Thyroid gland (tissue), 4 donors: ENCODE measurements around the gene APMAP. TPM values are rescaled to one million over a fixed set of nuclear protein-coding genes. Genes with fewer than 3 reads are reported as not detected.

Experiments
- DNase-seq, 2 donors: peaks; one replicate each; pipeline ENCODE4 v3.0.0-alpha.2; 2019
- H3K27ac ChIP-seq, 3 donors: fragments of 200-600 bp; sonication (generic); 1 replicate in 2 of 3; 2 replicates in 1 of 3; pipeline ENCODE4 v1.5.1; 2016 to 2019; ENCODE audit warnings: mild to moderate bottlenecking in 1 of 3, moderate library complexity in 1 of 3
- H3K27me3 ChIP-seq: fragments of 200-600 bp; sonication (generic); one replicate; pipeline ENCODE4 v1.5.1; 2019
- H3K36me3 ChIP-seq, 2 donors: fragments of 200-600 bp; sonication (generic); one replicate each; pipeline ENCODE4 v1.5.1; 2016 to 2019
- H3K4me1 ChIP-seq, 2 donors: fragments of 200-600 bp; sonication (generic); one replicate each; pipeline ENCODE4 v1.5.1; 2017 to 2019
- H3K4me3 ChIP-seq, 3 donors: fragments of 200-600 bp; sonication (generic); replicated peaks in 1 of 3; 1 replicate in 2 of 3; 2 replicates in 1 of 3; pipeline ENCODE4 v1.5.1; 2016; ENCODE audit warnings: mild to moderate bottlenecking in 1 of 3
- H3K9me3 ChIP-seq: fragments of 200-600 bp; sonication (generic); one replicate; pipeline ENCODE4 v1.5.1; 2017
- CTCF ChIP-seq, 6 experiments: fragments of 200-600 bp in 3 of 6; fragments of 450-650 bp in 3 of 6; sonication (generic) in 3 of 6; IDR thresholded peaks; one replicate each; pipeline ENCODE4 v1.5.1; 2016 to 2019; ENCODE audit warnings: antibody characterized with exemption in 6 of 6, mild to moderate bottlenecking in 2 of 6, inconsistent platforms in 1 of 6, moderate library complexity in 1 of 6
- POLR2A ChIP-seq, 2 donors: fragments of 450-650 bp; IDR thresholded peaks; one replicate each; pipeline ENCODE4 v1.6.1; 2017; ENCODE audit warnings: antibody characterized with exemption in 2 of 2, mild to moderate bottlenecking in 2 of 2, moderate library complexity in 1 of 2
- WGBS, 2 donors: methylation state at CpG; one replicate each; pipeline ENCODE4 v1.1.5; 2017; 5-methylcytosine and 5-hydroxymethylcytosine counted together
- intact Hi-C: fragments of 100-400 bp; cut with DNase I; formaldehyde crosslinking; loops from one replicate; pipeline ENCODE4 v1.15.1; 2023
- total RNA-seq, 4 donors: library from RNA; depleted of rRNA; stranded (reverse); fragments of >200 nt; gene quantifications; one replicate each; pipeline ENCODE4 v1.2.3, GENCODE V29; 2016

The APMAP gene
- total RNA-seq, 4 donors from 2014 or later: 171 to 205 (median 186) TPM

- Histone ChIP-seq H3K4me3 (no peak overlapping the region), H3K4me1 (peaks cover 76 to 97% of the 10 kb centered on the region in 2 donors), H3K9me3 (no peaks in the 10 kb centered on the region), H3K27ac (peak overlapping the region; percentile 93 to 97 (median 94)), H3K27me3 (no peaks in the 10 kb centered on the region), H3K36me3 (no peaks in the 10 kb centered on the region)
- intact Hi-C loops: no loop called here
- 83 to 89% methylated on average over 5 to 6 of the region's 6 CpGs for WGBS, 2 donors
- DNase-seq: no peak
- no peak for TF ChIP-seq CTCF (IDR thresholded peaks at IDR 0.05)
- no peak for TF ChIP-seq POLR2A (IDR thresholded peaks at IDR 0.05)
Observed at GRCh38 chr20:25038591-25039015, 46.1 kb upstream of the APMAP start.

GRCh38 chr20:25038103-25038410, 45.5 kb upstream of the APMAP start:
- 70 to 77% methylated on average over 3 of the region's 3 CpGs for WGBS, 2 donors
- intact Hi-C loops: no loop called here
- H3K27ac ChIP-seq: peak overlapping the region; percentile 93 to 97 (median 94)

GRCh38 chr20:25037288-25038102, 44.9 kb upstream of the APMAP start:
- TF ChIP-seq CTCF (IDR thresholded peaks at IDR 0.05): no peak
- no peak for TF ChIP-seq POLR2A (IDR thresholded peaks at IDR 0.05)
- intact Hi-C loops: no loop called here
- no peaks in the 10 kb centered on the region for H3K36me3 ChIP-seq
- H3K4me3 ChIP-seq: no peak overlapping the region
- peak overlapping the region; percentile 93 to 97 (median 94) for H3K27ac ChIP-seq
- DNase-seq: no peak
- 76 to 78% methylated on average over 15 of the region's 15 CpGs for WGBS, 2 donors
- H3K9me3 ChIP-seq: no peaks in the 10 kb centered on the region
- H3K4me1 ChIP-seq: peaks cover 79 to 97% of the 10 kb centered on the region in 2 donors
- no peaks in the 10 kb centered on the region for H3K27me3 ChIP-seq

More at GRCh38 chr20:25038103-25038410, 45.5 kb upstream of the APMAP start:
- no peak overlapping the region for H3K4me3 ChIP-seq
- TF ChIP-seq POLR2A (IDR thresholded peaks at IDR 0.05) (no peak), CTCF (IDR thresholded peaks at IDR 0.05) (no peak)
- H3K27me3 ChIP-seq: no peaks in the 10 kb centered on the region
- H3K9me3 ChIP-seq: no peaks in the 10 kb centered on the region
- no peak for DNase-seq
- H3K36me3 ChIP-seq: no peaks in the 10 kb centered on the region
- peaks cover 79 to 97% of the 10 kb centered on the region in 2 donors for H3K4me1 ChIP-seq

- H3K36me3 ChIP-seq: no peaks in the 10 kb centered on the region
- H3K27ac ChIP-seq: peak overlapping the region; percentile 93 to 97 (median 94)
- DNase-seq: no peak
- 37% methylated on average over 7 of the region's 7 CpGs for WGBS, 2 donors
- intact Hi-C loops: no loop called here
- no peak for TF ChIP-seq CTCF (IDR thresholded peaks at IDR 0.05)
- TF ChIP-seq POLR2A (IDR thresholded peaks at IDR 0.05): no peak
- H3K4me1 ChIP-seq: peaks cover 76 to 95% of the 10 kb centered on the region in 2 donors
- H3K27me3 ChIP-seq: no peaks in the 10 kb centered on the region
- H3K4me3 ChIP-seq: no peak overlapping the region
- no peaks in the 10 kb centered on the region for H3K9me3 ChIP-seq
Observed at GRCh38 chr20:25036331-25036936, 43.9 kb upstream of the APMAP start.

GRCh38 chr20:25035921-25036320, 43.4 kb upstream of the APMAP start:
- Histone ChIP-seq H3K4me1 (peaks cover 71 to 90% of the 10 kb centered on the region in 2 donors), H3K4me3 (no peak overlapping the region), H3K27ac (peak overlapping the region; percentile 93 to 97 (median 94)), H3K36me3 (no peaks in the 10 kb centered on the region), H3K9me3 (no peaks in the 10 kb centered on the region), H3K27me3 (no peaks in the 10 kb centered on the region)
- no peak for DNase-seq
- 50 to 56% methylated on average over 4 of the region's 4 CpGs for WGBS, 2 donors
- intact Hi-C loops: no loop called here
- TF ChIP-seq POLR2A (IDR thresholded peaks at IDR 0.05): no peak
- TF ChIP-seq CTCF (IDR thresholded peaks at IDR 0.05): no peak
